SK-N-SH treated with all-trans-retinoic acid at 6 μM for 48 hours (cell line): Measurements from ENCODE around the gene GDA.

Experiments used
- ARNTL ChIP-seq: fragments of 450-650 bp; formaldehyde crosslinking; IDR thresholded peaks from 2 replicates; pipeline ENCODE4 v1.5.0; 2020; ENCODE audit warnings: low read depth, mild to moderate bottlenecking, moderate library complexity, borderline replicate concordance
- CREB5 ChIP-seq: fragments of 250-450 bp; sonication (Bioruptor Pico); IDR thresholded peaks from 2 replicates; pipeline ENCODE4 v1.5.1; 2020; ENCODE audit warnings: low read depth, mild to moderate bottlenecking, moderate library complexity
- GLIS3 ChIP-seq: fragments of 250-450 bp; sonication (Bioruptor Pico); IDR thresholded peaks from 2 replicates; pipeline ENCODE4 v1.5.0; 2020; ENCODE audit warnings: mild to moderate bottlenecking, moderate library complexity
- OSR1 ChIP-seq: fragments of 250-450 bp; sonication (Bioruptor Pico); IDR thresholded peaks from 2 replicates; pipeline ENCODE4 v1.8.0; 2022; ENCODE audit warnings: moderate library complexity, mild to moderate bottlenecking, inconsistent platforms
- RARB ChIP-seq: fragments of 250-450 bp; sonication (Bioruptor Pico); IDR thresholded peaks from 2 replicates; pipeline ENCODE4 v1.8.0; 2021; ENCODE audit warnings: mild to moderate bottlenecking, moderate library complexity
- SNAI2 ChIP-seq: fragments of 250-450 bp; sonication (Bioruptor Pico); IDR thresholded peaks from 2 replicates; pipeline ENCODE4 v1.5.0; 2020; ENCODE audit warnings: mild to moderate bottlenecking, moderate library complexity
- TCF4 ChIP-seq: fragments of 250-450 bp; sonication (Bioruptor Pico); IDR thresholded peaks from 2 replicates; pipeline ENCODE4 v1.8.0; 2021; ENCODE audit warnings: mild to moderate bottlenecking, moderate library complexity, borderline replicate concordance
- ZFP3 ChIP-seq: fragments of 250-450 bp; sonication (Bioruptor Pico); IDR thresholded peaks from 2 replicates; pipeline ENCODE4 v1.5.0; 2020; ENCODE audit warnings: mild to moderate bottlenecking, moderate library complexity
- ZFP30 ChIP-seq: fragments of 450-650 bp; formaldehyde crosslinking; IDR thresholded peaks from 2 replicates; pipeline ENCODE4 v1.5.0; 2022; ENCODE audit warnings: mild to moderate bottlenecking, moderate library complexity
- TF ChIP-seq, protein P1 (sequence below): fragments of 250-450 bp; sonication (Bioruptor Pico); IDR thresholded peaks from 2 replicates; pipeline ENCODE4 v1.5.0; 2020; ENCODE audit warnings: mild to moderate bottlenecking, moderate library complexity
- TF ChIP-seq, protein P2 (sequence below): fragments of 250-450 bp; sonication (Bioruptor Pico); IDR thresholded peaks from 2 replicates; pipeline ENCODE4 v1.8.0; 2021; ENCODE audit warnings: low read depth, mild to moderate bottlenecking, moderate library complexity, borderline replicate concordance
- TF ChIP-seq, protein P3 (sequence below): fragments of 250-450 bp; sonication (Bioruptor Pico); IDR thresholded peaks from 2 replicates; pipeline ENCODE4 v1.8.0; 2020; ENCODE audit warnings: mild to moderate bottlenecking, moderate library complexity, borderline replicate concordance

GRCh38 chr9:72228282-72228681 is 79.0 kb downstream of the GDA start:
- TF ChIP-seq, protein P1, sequence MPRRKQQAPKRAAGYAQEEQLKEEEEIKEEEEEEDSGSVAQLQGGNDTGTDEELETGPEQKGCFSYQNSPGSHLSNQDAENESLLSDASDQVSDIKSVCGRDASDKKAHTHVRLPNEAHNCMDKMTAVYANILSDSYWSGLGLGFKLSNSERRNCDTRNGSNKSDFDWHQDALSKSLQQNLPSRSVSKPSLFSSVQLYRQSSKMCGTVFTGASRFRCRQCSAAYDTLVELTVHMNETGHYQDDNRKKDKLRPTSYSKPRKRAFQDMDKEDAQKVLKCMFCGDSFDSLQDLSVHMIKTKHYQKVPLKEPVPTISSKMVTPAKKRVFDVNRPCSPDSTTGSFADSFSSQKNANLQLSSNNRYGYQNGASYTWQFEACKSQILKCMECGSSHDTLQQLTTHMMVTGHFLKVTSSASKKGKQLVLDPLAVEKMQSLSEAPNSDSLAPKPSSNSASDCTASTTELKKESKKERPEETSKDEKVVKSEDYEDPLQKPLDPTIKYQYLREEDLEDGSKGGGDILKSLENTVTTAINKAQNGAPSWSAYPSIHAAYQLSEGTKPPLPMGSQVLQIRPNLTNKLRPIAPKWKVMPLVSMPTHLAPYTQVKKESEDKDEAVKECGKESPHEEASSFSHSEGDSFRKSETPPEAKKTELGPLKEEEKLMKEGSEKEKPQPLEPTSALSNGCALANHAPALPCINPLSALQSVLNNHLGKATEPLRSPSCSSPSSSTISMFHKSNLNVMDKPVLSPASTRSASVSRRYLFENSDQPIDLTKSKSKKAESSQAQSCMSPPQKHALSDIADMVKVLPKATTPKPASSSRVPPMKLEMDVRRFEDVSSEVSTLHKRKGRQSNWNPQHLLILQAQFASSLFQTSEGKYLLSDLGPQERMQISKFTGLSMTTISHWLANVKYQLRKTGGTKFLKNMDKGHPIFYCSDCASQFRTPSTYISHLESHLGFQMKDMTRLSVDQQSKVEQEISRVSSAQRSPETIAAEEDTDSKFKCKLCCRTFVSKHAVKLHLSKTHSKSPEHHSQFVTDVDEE, result no peak
- TF ChIP-seq, protein P2, sequence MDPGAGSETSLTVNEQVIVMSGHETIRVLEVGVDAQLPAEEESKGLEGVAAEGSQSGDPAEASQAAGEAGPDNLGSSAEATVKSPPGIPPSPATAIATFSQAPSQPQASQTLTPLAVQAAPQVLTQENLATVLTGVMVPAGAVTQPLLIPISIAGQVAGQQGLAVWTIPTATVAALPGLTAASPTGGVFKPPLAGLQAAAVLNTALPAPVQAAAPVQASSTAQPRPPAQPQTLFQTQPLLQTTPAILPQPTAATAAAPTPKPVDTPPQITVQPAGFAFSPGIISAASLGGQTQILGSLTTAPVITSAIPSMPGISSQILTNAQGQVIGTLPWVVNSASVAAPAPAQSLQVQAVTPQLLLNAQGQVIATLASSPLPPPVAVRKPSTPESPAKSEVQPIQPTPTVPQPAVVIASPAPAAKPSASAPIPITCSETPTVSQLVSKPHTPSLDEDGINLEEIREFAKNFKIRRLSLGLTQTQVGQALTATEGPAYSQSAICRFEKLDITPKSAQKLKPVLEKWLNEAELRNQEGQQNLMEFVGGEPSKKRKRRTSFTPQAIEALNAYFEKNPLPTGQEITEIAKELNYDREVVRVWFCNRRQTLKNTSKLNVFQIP, result no peak
- TF ChIP-seq RARB (CRISPR knock-in tag) (no peak), SNAI2 (CRISPR knock-in tag) (no peak), ZFP30 (CRISPR knock-in tag) (no peak), OSR1 (CRISPR knock-in tag) (no peak), GLIS3 (CRISPR knock-in tag) (no peak), CREB5 (CRISPR knock-in tag) (no peak), TCF4 (CRISPR knock-in tag) (no peak), ZFP3 (CRISPR knock-in tag) (no peak), ARNTL (CRISPR knock-in tag) (no peak)
- TF ChIP-seq, protein P3, sequence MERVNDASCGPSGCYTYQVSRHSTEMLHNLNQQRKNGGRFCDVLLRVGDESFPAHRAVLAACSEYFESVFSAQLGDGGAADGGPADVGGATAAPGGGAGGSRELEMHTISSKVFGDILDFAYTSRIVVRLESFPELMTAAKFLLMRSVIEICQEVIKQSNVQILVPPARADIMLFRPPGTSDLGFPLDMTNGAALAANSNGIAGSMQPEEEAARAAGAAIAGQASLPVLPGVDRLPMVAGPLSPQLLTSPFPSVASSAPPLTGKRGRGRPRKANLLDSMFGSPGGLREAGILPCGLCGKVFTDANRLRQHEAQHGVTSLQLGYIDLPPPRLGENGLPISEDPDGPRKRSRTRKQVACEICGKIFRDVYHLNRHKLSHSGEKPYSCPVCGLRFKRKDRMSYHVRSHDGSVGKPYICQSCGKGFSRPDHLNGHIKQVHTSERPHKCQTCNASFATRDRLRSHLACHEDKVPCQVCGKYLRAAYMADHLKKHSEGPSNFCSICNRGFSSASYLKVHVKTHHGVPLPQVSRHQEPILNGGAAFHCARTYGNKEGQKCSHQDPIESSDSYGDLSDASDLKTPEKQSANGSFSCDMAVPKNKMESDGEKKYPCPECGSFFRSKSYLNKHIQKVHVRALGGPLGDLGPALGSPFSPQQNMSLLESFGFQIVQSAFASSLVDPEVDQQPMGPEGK, result no peak
